ENCODE results near the gene UPF1.

DNA sequence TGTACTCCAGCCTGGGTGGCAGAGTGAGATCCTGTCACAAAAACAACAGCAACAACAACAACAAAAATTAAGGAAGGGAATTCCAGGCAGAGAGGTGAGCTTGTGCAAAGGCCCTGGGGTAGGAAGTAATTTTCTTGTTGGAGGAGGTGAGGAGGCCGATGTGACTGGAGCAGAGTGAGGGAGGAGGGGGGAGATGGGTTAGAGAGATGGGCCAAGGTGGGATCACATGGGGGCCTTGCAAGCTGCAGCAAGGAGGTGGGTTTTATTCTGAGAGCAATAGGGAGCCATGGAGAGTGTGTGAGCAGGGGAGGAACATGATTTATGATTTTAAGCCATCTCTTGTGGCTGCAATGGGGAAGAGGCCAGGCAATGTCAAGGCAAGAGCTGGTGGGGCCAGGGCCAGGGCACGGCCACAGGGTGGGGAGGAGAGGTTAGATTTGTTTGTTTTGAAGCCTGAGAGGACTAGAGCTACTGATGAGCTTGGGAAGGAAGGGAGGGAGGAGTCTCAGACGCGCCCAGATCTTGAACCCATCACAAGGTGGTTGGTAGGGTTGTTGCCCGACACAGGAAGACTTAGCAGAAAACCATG lies 28.1 kb upstream of the UPF1 start:
- TF ChIP-seq CTCF (IDR thresholded peaks at IDR 0.05 in 8 of 11, conservative IDR thresholded peaks at IDR 0.05 in 3 of 11), result no peak
- TF ChIP-seq POLR2A (IDR thresholded peaks at IDR 0.05), result no peak
- no peak for TF ChIP-seq POLR2AphosphoS5 (IDR thresholded peaks at IDR 0.05)

All from spleen (tissue), 7 donors.